Measurements from ENCODE around the gene CIAO2B. TPM values are rescaled to one million over a fixed set of nuclear protein-coding genes. Genes with fewer than 3 reads are reported as not detected.
"Not testable (repeated sequence)": the region's sequence is repeated elsewhere in the genome, so short reads cannot be mapped to it uniquely, and the experiment has no call there.

The CIAO2B gene
- total RNA-seq, 1 donor from 2014 or later = 80.5 TPM

DNA sequence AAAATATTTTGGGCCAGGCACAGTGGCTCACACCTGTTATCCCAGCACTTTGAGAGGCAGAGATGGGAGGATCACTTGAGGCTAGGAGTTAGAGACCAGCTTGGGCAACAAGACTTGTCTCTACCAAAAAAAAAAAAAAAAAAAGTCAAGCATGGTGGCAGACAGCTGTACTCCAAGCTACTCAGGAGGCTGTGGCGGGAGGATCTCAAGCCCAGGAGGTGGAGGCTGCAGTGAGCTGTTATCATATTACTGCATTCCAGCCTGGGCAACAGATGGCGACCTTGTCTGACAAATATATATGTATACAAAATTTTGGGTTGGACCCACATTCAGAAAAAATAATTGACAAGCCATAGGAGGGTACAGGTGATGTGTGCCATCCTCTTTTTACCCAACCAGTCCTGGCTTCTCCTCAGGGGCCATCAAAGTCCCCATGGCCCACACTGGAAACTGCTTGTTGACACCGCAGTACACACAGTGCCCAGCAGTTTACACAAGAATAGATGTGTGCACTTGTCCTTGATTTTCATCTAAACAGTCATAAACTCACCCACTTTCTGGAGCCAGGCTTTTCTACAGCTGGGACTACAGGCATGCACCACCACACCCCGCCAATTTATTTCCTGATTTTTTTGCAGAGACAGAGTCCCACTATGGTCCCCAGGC lies 2.8 kb upstream of the CIAO2B start:
- no peak for DNase-seq

DNA sequence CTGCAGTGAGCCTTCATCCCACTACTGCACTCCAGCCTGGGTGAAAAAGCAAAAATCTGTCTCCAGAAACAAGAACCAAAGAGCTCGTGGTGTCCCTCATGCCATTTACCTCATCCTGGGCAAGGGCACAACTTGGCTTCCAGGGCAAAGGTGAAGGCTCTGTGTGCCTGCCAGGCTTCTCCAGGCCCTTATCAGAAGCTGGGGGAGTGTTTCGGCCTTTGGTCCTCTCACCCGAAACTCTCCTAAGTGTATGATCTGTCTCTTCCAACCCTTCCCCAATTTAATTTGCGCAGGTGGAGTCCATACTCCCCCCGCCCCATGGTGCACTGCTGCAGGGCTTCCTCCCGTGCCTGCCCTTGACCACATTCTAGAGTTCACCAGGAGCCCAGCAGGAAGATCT lies 2.3 kb upstream of the CIAO2B start:
- no peak for DNase-seq

DNA sequence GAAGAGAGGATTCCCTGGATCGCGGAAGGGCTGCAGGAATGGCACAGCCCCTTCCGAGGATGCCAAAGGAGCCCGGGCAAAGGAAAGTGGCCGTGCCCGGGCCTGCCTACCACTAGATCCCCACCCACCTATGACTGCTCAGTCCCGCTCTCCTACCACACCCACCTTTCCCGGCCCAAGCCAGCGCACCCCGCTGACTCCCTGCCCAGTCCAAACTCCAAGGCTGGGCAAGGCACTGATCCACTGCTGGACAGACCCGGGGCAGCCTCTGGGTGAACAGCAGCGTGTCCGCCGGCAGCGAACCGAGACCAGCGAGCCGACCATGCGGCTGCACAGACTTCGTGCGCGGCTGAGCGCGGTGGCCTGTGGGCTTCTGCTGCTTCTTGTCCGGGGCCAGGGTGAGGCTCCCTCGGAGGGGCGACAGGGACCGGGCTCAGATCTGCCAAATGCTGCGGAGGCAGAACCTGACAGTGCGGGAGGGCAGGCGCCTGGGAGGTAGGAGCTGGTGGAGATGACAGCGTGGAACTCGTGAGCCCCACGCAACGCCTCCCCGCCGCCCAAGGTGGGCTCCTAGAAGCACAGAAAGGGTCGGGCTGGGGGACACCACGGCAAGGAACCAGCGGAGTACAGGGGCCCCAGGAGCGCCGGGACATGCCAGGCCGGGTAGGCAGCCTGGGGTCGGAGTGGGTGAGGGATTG lies 1.3 kb upstream of the CIAO2B start, which contains the start of gene CES2:
CES2 (plus strand) TSS at position 203 of the 698 bp plus-strand sequence; CDS start at position 323, 120 bp downstream.
- no peak for DNase-seq

DNA sequence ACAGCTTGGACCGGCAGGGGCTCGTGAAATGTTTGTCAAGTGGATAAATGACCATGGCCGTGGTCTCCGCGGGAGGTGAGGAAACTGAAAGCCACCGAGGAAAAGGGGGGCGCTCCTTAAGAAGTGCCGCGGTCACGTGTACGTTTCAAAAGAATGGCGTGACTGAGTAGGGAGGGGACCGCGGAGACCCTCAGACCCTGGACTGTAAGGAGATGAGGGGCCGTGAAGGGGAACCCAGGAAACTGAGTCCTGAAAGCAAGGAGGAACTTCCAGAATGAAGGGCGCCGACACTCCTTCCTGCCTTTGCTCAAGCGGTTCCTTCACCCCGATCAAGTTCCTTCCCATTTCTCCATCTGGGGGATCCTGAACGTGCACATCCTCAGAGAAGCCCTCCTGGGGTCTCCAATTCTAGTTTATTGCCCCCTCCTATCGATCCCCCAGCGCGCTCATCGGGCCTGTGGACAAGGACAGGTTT lies 674 bp upstream of the CIAO2B start:
- not testable (repeated sequence) for DNase-seq

DNA sequence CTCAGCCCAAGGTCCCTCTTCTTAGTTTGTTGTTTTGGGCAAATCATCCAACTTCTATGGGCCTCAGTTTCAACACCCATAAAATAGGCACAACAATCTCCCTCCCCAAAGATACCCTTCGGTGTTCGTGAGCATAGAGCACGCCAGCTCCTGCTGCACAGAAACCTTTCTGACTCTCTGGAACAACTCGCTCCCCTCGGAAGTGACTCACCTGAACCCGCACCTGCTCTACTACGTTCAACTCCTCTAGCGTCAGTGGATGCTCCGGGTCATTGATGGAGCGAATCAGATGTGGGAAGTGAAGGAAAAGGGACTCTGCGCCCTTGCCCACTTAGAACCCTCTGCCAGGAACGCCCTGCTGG lies 445 bp downstream of the CIAO2B start:
- no peak for DNase-seq

DNA sequence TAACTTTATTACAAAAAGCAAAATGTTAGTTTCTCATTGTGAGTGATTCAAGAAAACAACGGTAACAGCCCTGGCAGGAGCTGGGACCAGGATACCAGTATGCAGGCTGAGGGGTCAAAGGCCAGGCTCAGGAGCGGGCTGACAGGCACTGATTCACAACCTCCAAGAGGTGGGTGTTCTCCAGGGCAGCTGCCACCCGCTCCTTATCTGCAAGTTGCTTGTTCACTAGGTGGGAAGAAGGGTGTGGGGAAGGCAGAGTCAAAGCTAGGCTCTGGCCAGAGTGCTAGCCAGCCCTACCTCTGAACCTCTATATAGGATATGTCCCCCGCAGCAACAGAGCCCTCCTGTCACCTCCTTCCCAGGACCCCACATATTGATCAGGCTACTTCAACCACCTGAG lies 2.1 kb downstream of the CIAO2B start:
- no peak for DNase-seq

DNA sequence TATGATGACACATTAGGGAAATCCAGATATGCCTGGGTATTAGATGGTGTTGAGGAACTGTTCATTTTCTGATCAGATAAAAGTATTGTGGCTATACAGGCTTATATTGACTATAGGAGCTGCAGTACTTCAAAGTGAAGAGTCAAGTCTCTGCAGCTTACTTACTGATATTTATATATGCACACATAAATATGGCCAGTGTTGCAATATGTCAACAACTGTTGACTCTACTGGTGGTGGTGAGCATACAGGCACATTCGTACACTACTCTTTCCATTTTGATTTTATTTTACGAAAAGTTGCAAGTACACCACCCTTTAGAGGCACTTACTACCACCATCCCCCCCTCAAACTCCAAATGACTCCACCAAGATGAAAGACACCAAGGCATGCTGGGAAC lies 2.5 kb downstream of the CIAO2B start:
- DNase-seq = no peak

DNA sequence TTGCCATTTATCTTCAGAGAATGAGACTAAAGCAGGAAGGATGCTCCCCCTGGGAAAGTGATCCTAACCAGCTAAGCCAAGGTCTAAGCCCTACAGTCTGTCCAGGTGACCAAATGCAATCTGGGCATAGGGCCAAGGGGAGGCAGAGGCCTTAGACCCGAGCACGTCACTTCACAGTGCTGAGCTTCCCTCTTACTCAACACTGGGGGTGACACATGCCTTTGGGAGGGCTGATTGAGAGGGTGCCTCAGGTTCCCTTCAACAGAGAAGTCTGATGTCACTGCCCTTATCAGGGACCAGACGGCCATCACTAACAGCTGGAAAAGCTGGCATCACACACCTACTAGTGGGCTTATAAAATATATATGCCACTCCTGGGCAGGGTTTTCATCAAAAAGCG lies 4.0 kb downstream of the CIAO2B start:
- no peak for DNase-seq

DNA sequence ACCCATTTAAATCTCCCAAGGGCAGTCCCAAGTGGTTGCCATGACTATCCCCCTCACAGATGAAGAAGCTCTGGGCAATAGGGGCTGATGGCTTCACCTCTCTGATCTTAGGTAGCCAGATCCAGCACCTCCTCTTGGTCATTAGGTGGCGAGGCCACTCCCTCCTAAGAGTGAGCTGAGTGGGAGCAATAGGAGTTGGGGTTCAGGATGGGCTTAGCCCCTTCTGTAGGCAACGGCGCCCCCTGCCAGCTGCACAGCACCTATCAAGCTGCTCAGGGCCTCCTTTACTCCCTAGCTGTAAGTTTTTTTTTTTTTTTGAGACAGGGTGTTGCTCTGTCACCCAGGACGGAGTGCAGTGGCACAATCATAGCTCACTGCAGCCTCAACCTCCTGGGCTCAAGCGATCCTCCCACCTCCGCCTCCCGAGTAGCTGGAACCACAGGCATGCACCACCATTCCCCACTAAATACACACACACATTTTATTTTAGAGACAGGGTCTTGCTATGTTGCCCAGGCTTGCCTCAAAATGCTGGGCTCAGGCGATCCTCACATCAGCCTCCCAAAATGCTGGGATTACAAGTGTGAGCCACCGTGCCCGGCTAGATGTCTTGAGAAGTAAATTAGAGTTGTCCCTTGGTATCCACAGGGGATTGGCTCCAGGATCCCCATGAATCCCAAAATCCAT lies 5.4 kb downstream of the CIAO2B start:
- no peak for DNase-seq

DNA sequence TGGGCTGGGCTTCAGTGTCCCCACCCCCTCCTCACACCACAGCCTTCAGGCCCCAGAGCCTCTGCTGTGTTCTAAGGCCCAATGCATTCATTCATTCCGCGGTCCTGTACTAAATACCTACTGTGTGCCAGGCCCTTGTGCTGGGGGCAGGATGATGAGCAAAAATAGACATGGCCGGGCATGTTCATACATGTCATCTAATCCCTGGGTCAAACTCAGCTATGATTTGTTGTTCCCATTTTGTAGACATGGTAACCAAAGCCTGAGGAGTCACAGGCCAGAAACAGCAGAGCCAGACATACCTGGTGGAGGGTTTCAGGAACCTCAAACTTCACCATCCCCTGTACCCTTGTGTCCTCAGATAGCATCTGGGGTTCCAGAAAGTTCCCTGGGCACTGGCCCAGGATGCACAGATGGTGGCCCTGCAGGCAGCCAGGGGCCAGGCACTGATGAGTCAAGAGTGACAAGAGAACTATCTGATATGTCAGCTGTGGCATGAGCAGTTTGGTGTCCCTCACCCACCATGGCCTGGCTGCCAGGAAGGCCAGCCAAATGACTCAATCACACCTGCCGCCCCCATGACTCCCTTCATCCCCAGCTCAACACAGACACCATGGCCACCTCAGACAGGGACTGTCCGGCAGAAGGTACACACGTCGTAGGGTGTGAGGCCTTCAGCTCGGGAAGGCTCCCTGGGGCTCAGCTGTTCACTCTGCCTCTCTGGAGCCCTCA lies 6.1 kb downstream of the CIAO2B start:
- DNase-seq = no peak

DNA sequence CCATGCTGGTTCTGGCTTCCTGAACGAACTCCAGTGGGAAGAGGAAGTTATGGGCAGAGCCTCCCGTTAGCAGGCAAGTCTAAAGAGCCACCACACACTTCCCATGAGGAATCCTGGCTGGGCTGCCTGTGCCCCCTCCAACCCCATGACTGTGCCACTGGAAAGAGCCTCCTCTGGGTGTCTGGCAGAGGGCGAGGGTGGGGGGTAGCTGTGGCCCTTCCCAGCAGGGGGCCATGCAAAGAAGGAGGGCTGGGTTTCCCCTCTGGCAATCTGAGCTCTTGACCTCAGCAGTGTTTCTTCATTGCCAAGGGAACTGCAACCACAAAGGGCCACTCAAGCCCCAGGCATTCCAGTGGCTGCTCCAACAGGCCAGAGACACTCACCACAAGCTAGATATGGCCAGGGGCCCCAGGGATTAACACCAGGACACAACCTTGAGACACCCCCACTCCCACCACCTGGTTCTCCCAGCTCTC lies 7.2 kb downstream of the CIAO2B start:
- no peak for DNase-seq

DNA sequence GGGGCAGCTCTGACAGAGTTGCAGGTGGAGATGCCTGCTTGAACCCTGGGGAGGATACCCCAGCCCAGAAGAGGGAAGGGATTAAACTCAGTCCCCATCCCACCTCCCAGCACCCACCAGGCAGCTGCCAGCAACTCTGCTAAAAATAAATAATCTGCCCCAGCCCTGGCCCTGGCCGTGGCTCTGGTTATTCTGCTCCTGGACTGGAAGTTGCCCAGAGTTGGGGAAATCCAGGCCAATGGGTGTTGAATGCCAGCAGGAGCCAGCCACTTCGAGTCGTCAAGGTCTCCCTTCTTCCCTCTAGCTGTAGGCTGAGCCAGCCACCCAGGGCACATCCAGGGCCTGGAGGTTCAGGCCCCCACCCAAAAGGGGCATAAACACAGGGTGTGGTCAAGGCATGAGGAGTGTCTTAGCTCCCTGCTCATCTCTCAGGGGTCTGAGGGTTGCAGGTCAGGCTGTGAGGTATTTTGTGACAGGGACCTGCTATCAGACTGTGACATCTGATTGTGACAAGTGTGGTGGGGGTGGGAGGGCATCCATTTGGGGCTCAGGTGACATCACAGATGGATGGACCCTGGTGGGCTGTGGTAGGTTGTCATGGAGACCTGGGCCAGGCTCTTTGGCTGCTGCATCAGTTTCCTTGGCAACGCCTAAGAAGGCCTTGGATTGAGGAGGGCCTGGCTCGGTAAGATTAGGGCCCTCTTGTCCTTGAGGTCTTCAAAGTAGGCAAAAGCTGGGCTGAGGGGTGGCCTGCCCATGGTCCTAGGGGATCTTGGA lies 7.8 kb downstream of the CIAO2B start:
- DNase-seq = no peak

DNA sequence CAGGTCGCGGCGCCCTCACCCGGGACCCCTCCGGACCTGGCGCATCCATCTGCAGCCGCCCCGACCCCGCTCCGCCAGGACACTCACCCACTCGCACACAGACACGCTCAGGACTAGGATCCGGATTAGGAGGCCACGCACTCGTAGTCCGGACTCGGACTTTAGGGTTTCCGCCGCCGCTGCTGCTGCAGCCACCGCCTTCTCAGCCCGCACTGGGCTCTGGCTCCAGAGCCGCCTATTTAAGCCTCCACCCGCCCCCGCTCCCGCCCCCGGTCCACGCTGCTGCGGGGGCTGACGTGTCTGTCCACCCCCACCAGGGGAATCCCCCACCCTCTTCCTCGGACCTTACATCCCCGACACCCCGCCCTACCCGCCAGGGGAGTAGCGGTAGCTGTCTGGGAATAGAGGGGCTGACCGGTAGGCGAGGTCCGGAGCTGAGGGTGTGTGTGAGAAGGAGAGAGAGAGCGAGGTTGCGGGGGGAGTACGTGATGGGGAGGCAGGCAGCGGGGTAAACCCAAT lies 8.8 kb downstream of the CIAO2B start, which contains the start of gene RRAD:
RRAD (minus strand) TSS at position 214 of the 519 bp plus-strand sequence. CDS start 356 bp downstream, outside the sequence.
- no peak for DNase-seq

DNA sequence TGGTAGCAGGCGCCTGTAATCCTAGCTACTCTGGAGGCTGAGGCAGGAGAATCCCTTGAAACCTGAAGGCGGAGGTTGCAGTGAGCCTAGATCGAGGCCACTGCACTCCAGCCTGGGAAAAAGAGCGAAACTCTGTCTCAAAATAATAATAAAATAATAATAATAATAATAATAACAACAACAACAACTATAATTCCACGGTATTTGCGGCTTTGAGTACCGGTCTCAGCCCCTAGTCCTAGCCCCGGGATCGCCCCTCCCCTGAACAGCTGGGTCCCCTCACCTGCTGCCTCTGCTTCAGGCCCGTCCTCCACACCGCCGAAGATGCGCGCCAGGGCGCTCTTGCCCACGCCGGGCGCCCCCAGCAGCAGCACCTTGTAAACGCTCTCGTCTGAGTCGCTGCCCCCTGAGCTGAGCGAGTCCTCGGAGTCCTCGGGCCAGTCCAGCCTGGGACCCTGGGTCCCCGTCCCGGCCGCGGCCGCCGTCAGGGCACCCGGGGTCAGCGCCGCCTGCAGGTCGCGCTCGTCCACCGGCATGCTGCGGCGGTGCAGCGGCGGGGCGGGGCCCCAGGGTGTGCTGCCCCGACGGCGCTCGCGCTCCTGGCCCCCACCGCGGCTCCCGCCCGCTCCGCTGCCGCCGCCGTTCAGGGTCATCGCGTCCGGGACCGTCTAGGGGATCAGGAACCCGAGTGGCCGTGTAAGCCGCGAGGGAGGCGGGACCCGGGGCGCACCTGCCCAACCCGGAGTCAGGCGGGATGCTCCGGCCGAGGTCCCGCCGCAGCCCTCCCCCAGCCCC lies 9.5 kb downstream of the CIAO2B start:
- DNase-seq = no peak

DNA sequence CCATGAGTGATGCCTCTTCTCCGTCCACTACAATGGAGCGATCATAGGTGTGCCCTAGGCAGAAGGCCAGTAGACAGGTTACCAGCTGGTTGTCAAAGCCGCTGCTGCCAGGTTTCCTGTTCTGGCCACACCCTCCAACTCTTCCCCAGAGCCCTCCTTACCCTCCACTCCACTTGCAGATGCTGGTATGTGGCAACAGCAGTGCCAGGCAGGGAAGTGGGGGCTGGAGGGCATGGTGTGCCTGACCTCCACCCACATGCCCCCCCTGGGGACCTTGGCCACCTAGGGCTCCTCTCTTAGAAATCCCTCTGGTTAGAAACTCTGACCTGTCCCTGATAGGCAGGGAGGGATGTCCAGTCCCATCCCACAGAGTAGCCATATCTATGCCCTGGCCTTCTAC lies 10.3 kb downstream of the CIAO2B start:
- no peak for DNase-seq

DNA sequence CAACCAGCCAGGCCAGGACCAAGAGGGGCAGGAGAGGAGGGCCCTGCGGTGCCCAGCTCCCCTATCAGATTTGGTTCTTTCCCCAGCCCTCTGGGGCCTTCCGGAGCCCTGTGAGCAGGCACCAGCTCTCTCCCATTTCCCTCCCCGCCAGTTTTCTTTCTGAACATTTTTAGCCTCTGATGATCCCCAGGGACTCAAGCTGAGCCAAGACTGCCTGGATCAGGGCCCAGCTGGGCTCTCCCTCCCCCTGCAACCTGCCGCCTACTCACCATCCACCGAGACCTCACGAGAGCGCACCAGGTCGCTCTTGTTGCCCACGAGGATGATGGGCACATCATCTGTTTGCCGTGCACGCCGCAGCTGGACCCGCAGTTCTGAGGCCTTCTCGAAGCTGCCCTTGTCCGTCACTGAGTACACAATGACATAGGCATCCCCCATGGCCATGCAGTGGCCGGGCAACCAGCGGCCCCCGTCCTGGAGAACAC lies 10.9 kb downstream of the CIAO2B start:
- no peak for DNase-seq

DNA sequence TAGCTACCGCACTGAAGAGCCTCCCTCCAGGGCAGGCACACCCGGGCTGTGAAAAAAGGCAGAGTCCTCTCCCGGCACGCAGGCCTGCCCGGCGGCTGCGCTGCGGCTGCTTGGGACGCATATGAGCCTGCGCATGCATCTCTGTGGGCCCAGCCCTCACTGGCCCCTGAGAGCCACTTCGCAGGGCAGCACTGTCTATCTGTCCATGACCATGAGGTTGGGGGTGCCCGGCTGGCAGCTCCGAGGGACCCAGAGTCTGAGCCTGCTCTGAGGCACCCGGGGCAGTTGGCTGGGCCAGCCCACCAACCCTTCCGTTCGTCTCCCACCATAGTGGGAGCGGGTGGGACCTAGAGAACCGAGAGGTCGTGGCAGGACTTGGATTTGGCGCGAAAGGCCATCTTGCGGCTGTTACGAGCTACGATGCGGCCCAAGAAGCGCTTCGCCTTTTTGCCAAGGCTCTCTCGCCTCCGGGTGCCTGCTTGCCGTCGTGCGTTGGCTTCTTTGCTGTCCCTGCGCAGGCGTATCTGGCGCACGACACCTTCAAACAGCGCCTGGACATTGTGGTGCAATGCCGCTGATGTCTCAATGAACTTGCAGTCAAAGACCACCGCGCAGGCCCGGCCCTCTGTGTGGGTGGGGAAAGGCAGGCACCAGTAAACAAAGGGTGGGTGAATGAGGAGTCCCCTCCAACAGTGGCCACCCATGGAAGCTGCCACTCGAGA lies 12.3 kb downstream of the CIAO2B start:
- no peak for DNase-seq

DNA sequence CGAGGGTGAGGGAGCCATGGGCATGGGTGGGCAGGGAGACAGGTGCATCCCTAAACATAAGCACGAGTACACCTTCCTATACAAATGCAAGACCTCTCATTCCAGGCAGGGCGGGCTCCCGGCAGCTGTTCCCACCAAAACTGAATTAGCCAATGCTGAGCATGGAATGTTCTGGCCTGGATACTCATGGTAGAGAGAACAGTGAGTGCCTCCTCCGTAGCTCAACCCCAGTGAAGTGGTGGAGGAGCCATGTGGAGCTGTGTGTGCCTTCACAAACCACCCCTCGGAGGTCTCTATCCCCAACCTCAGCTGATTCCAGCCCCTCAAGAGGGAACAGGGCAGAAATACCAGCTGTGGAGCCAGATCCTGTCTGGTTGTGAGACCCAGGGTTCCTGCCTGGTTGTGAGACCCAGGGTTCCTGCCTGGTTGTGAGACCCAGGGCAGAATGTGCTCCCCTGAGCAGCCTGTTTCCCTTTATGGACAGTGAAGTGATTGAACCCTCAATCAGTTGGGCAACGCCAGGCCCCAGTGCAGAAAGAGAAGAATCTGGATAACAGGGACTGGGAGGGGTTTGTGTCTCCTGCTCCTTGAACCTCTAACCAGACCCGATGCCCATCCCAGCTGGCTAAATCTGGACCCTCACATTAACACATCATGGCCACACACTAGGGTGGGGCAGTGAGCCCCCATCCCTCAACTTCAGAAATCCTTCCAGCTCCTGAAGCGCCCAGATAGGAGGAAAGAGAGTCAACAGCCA lies 13.1 kb downstream of the CIAO2B start:
- no peak for DNase-seq

DNA sequence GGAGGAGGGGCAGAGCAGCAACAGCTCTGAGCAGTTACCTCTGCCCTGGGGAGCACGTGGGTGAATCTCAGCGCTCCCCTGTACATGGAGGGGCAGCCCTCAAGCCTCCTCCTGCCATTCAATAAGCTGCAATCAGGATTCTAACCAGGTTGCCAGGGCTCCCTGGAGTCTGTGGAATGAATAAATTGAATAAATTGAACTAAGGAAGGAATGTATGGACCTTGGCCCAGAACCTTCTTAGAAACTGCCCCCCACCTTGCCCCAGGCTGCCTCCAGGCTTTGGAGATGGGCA lies 14.0 kb downstream of the CIAO2B start:
- no peak for DNase-seq
